Endothelial cell of umbilical vein (primary cell): ENCODE measurements around the gene OTUD6A. TPM values are rescaled to one million over a fixed set of nuclear protein-coding genes. Genes with fewer than 3 reads are reported as not detected.

ENCODE experiments used
- BruUV-seq: library from RNA; stranded (reverse); fragments of 400-500 nt; replicated peaks from 2 replicates; lab custom pipeline; 2021; lab: Mats Ljungman, UMichigan
- CTCF ChIA-PET: fragments of 300-600, 350-600 bp; sonication (Branson Sonifier 250); formaldehyde crosslinking; loops from one replicate; lab custom pipeline; 2021; ENCODE audit warnings: antibody characterized with exemption, inconsistent platforms; lab: Charles Lee
- POLR2A ChIA-PET: fragments of 300-600, 350-600 bp; sonication (Branson Sonifier 250); formaldehyde crosslinking; loops from one replicate; lab custom pipeline; 2021; ENCODE audit warnings: antibody characterized with exemption, inconsistent platforms; lab: Charles Lee
- DNase-seq: peaks from one replicate; pipeline ENCODE4 v3.0.0-alpha.2; 2011; ENCODE audit warnings: low read depth, low spot score
- FAIRE-seq: peaks from 2 replicates; lab custom pipeline; 2011; peaks lifted over from hg19 to GRCh38; lab: Jason Lieb, UNC
- H2AFZ ChIP-seq: 2 replicates; pipeline ENCODE4 v1.6.0; 2012; ENCODE audit warnings: low read depth, low read length, control low read depth, inconsistent platforms
- H3K27ac ChIP-seq: 2 replicates; pipeline ENCODE4 v1.5.1; 2011; ENCODE audit warnings: low read depth, mild to moderate bottlenecking, control low read depth, low read length, moderate library complexity; ENCODE audit not compliant: insufficient read depth
- H3K27me3 ChIP-seq, 2 experiments: 2 replicates each; pipeline versions ENCODE4 v1.6.0 to v1.6.1; 2011; ENCODE audit warnings: low read length in 2 of 2, mixed read lengths in 1 of 2; ENCODE audit not compliant: control insufficient read depth in 2 of 2, insufficient read depth in 2 of 2
- H3K36me3 ChIP-seq, 2 experiments: 2 replicates in 1 of 2; 3 replicates in 1 of 2; pipeline ENCODE4 v1.5.1; 2011; ENCODE audit warnings: low read length in 2 of 2, mild to moderate bottlenecking in 1 of 2, moderate library complexity in 1 of 2; ENCODE audit not compliant: control insufficient read depth in 2 of 2, insufficient read depth in 2 of 2; ENCODE audit errors: extremely low read depth in 1 of 2
- H3K4me1 ChIP-seq: 3 replicates; pipeline ENCODE4 v1.5.1; 2011; ENCODE audit warnings: mild to moderate bottlenecking, low read length; ENCODE audit not compliant: control insufficient read depth, insufficient read depth; ENCODE audit errors: extremely low read depth
- H3K4me2 ChIP-seq: 2 replicates; pipeline ENCODE4 v1.6.1; 2011; ENCODE audit warnings: low read length, control low read depth, mixed read lengths; ENCODE audit not compliant: insufficient read depth
- H3K4me3 ChIP-seq, 3 experiments: fragments of 200-600 bp in 1 of 3; sonication (generic), shearing (Covaris generic) in 1 of 3; replicated peaks in 1 of 3; 2 replicates each; pipeline ENCODE4 v1.5.1; 2011 to 2016; ENCODE audit warnings: control low read depth in 3 of 3, low read length in 3 of 3, mild to moderate bottlenecking in 2 of 3, inconsistent platforms in 1 of 3, low read depth in 1 of 3, moderate library complexity in 1 of 3; ENCODE audit not compliant: insufficient read depth in 1 of 3
- H3K79me2 ChIP-seq: 2 replicates; pipeline ENCODE4 v1.6.0; 2012; ENCODE audit warnings: low read length, inconsistent platforms; ENCODE audit not compliant: control insufficient read depth, insufficient read depth
- H3K9ac ChIP-seq: replicated peaks from 2 replicates; pipeline ENCODE3; 2011; ENCODE audit warnings: low read length, control low read depth; ENCODE audit not compliant: insufficient read depth; ENCODE audit errors: extremely low read depth
- H3K9me1 ChIP-seq: replicated peaks from 3 replicates; pipeline ENCODE4 v1.6.0; 2011; ENCODE audit warnings: mild to moderate bottlenecking, low read length; ENCODE audit not compliant: control insufficient read depth, insufficient read depth; ENCODE audit errors: extremely low read depth
- H3K9me3 ChIP-seq: replicated peaks from 2 replicates; pipeline ENCODE4 v1.5.1; 2012; ENCODE audit warnings: low read length, inconsistent platforms; ENCODE audit not compliant: control insufficient read depth, insufficient read depth
- H4K20me1 ChIP-seq: replicated peaks from 2 replicates; pipeline ENCODE3; 2011; ENCODE audit warnings: mild to moderate bottlenecking, low read length; ENCODE audit not compliant: control insufficient read depth, insufficient read depth; ENCODE audit errors: extremely low read depth
- CTCF ChIP-seq, 2 donors: IDR thresholded peaks; 1 replicate in 1 of 2; 2 replicates in 1 of 2; pipeline ENCODE4 v1.5.1; 2011; ENCODE audit warnings: low read length in 2 of 2, mild to moderate bottlenecking in 2 of 2, moderate library complexity in 2 of 2, control low read depth in 1 of 2, inconsistent platforms in 1 of 2, low read depth in 1 of 2; ENCODE audit not compliant: insufficient read depth in 1 of 2; ENCODE audit errors: extremely low read depth in 1 of 2
- EZH2 ChIP-seq: IDR thresholded peaks from 2 replicates; pipeline ENCODE4 v1.6.1; 2012; ENCODE audit warnings: borderline replicate concordance, low read depth, mild to moderate bottlenecking, moderate library complexity, low read length, inconsistent platforms; ENCODE audit not compliant: severe bottlenecking
- FOS ChIP-seq: IDR thresholded peaks from 2 replicates; pipeline ENCODE4 v1.6.1; 2011; ENCODE audit warnings: mild to moderate bottlenecking, low read length, moderate library complexity, borderline replicate concordance; ENCODE audit not compliant: insufficient read depth
- GATA2 ChIP-seq: IDR thresholded peaks from 2 replicates; pipeline ENCODE4 v1.7.0; 2011; ENCODE audit warnings: low read depth, mild to moderate bottlenecking, moderate library complexity, mixed read lengths, low read length; ENCODE audit not compliant: insufficient read length, insufficient read depth
- JUN ChIP-seq: IDR thresholded peaks from 2 replicates; pipeline ENCODE4 v1.6.1; 2011; ENCODE audit warnings: borderline replicate concordance, low read depth; ENCODE audit not compliant: insufficient read length, insufficient read depth
- MYC ChIP-seq: IDR thresholded peaks from one replicate; pipeline ENCODE4 v1.6.1; 2011; ENCODE audit warnings: mild to moderate bottlenecking, low read depth, low read length
- POLR2A ChIP-seq: IDR thresholded peaks from 2 replicates; pipeline ENCODE4 v1.6.1; 2012; ENCODE audit warnings: low read depth, mild to moderate bottlenecking, control low read depth, low read length
- POLR2AphosphoS5 ChIP-seq: IDR thresholded peaks from 2 replicates; pipeline ENCODE4 v1.6.1; 2012; ENCODE audit warnings: low read depth, mild to moderate bottlenecking, control low read depth, low read length, moderate library complexity; ENCODE audit not compliant: insufficient read depth
- dilution Hi-C: fragments of 300-500 bp; cut with MboI; formaldehyde crosslinking; loops from one replicate; pipeline ENCODE4 v1.15.0; 2019; ENCODE audit warnings: low sequenced_read_pairs; ENCODE audit not compliant: extremely low pct_ligation_motif_present
- intact Hi-C: fragments of 100-400 bp; cut with micrococcal nuclease; formaldehyde crosslinking; loops from one replicate; pipeline ENCODE4 v1.10.0; 2022
- polyA plus RNA-seq, 4 experiments: library from polyadenylated mRNA; depleted of rRNA in 3 of 4; stranded (reverse) in 3 of 4; unstranded in 1 of 4; fragments of >200 nt; gene quantifications; 2 replicates each; pipeline versions ENCODE4 v1.2.1 to v1.2.3, GENCODE V29; 2011 to 2012; ENCODE audit warnings: missing spikeins in 1 of 4
- total RNA-seq: library from RNA; stranded (reverse); gene quantifications from 2 replicates; pipeline ENCODE4 v1.2.3, GENCODE V29; 2021
- TF ChIP-seq, protein P1 (sequence below): IDR thresholded peaks from 2 replicates; pipeline ENCODE4 v1.6.1; 2011; ENCODE audit not compliant: insufficient read depth, insufficient read length

The OTUD6A gene
- total and polyA plus RNA-seq, 2 donors (not counting 3 experiments of a cell fraction or from before 2014, with no cell fraction given) = not detected

DNA sequence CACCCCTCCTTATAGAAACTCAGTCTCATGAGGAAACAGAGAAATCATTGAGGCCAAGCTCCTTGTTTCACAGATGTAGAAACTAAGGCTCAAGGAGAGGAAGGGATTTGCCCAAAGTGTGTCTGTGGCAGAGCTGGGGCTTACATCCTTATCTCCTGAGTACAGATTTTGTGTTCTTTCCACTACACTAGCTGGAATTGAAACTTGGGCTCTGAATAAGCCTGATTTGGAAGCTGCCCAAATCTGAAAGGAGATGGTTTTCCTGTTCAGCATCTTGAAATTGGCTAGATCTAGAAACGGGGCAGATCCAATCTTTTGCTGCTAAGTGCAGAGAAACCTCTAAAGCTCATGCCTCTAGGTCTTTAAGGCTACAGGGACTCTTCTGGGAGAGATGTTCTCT lies 36.8 kb upstream of the OTUD6A start:
- H3K4me1 ChIP-seq = peaks cover 54% of the 10 kb centered on the region
- H3K27me3 ChIP-seq = no peaks in the 10 kb centered on the region
- H3K9me1 ChIP-seq = no peaks in the 10 kb centered on the region
- peak overlapping the region in 1 of 3 experiments; percentile 3 for H3K4me3 ChIP-seq
- H3K9me3 ChIP-seq = no peaks in the 10 kb centered on the region
- peak overlapping the region; percentile 67 for H3K4me2 ChIP-seq
- CTCF ChIA-PET = interaction anchor here (1.0 to 2.9 kb wide), 5 partner anchors 11 to 522 kb away, joined by 3 to 28 read pairs (median 3); no protein-coding TSS in a partner anchor
- H3K36me3 ChIP-seq = no peaks in the 10 kb centered on the region
- POLR2A ChIA-PET = no interaction called here
- no peaks in the 10 kb centered on the region for H3K79me2 ChIP-seq
- no peak overlapping the region for H3K9ac ChIP-seq
- peak; percentile 98 for FAIRE-seq
- dilution Hi-C loops (no loop called here), intact Hi-C loops (no loop called here)
- H2AFZ ChIP-seq = peak overlapping the region; percentile 26
- no TSS peak for BruUV-seq
- DNase-seq = peak; percentile 74
- H3K27ac ChIP-seq = peak overlapping the region; percentile 66
- no peaks in the 10 kb centered on the region for H4K20me1 ChIP-seq
- TF ChIP-seq, protein P1, sequence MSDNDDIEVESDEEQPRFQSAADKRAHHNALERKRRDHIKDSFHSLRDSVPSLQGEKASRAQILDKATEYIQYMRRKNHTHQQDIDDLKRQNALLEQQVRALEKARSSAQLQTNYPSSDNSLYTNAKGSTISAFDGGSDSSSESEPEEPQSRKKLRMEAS = no peak

GRCh38 chrX:70026112-70026850 lies 36.0 kb upstream of the OTUD6A start:
- Histone ChIP-seq H3K9me1 (no peaks in the 10 kb centered on the region), H3K27me3 (no peaks in the 10 kb centered on the region), H3K79me2 (no peaks in the 10 kb centered on the region), H3K9me3 (no peaks in the 10 kb centered on the region), H3K36me3 (no peaks in the 10 kb centered on the region), H3K4me1 (peaks cover 54% of the 10 kb centered on the region), H3K4me2 (peak overlapping the region; percentile 67), H2AFZ (peak overlapping the region; percentile 40), H4K20me1 (no peaks in the 10 kb centered on the region), H3K4me3 (no peak overlapping the region), H3K27ac (peak overlapping the region; percentile 66), H3K9ac (no peak overlapping the region)
- POLR2A ChIA-PET = no interaction called here
- CTCF ChIA-PET = interaction anchor here (0.7 to 2.9 kb wide), 9 partner anchors 12 to 602 kb away, joined by 3 to 28 read pairs (median 4); partner anchors contain the start of gene IGBP1
- intact Hi-C loops (loop anchor here (2.0 kb wide), 1 partner anchor 37 kb away; no protein-coding TSS in a partner anchor), dilution Hi-C loops (no loop called here)
- no TSS peak for BruUV-seq
- DNase-seq (peak; percentile 70), FAIRE-seq (peak; percentile 96)
- TF ChIP-seq, protein P1 = no peak
- TF ChIP-seq POLR2AphosphoS5 (peak; percentile 57), CTCF (IDR thresholded peaks at IDR 0.05; ENCODE audit: extremely low read depth in 1 of 2, insufficient read depth in 1 of 2, low read depth in 1 of 2, low read length in 2 of 2) (no peak), GATA2 (peak; percentile 53), MYC (no peak), POLR2A (peak; percentile 36), JUN (peak; percentile 51), FOS (peak; percentile 76), EZH2 (no peak)
